HCT116 (cell line): ENCODE data around the gene CDON. TPM values are rescaled to one million over a fixed set of nuclear protein-coding genes. Genes with fewer than 3 reads are reported as not detected.

Experiments
- ATAC-seq: fragments of 200-7000 bp; cut with Tn5 transposase; 2 replicates; pipeline ENCODE4 v1.9.1; 2020; ENCODE audit warnings: mild to moderate bottlenecking, moderate library complexity
- BruUV-seq: library from RNA; stranded (reverse); fragments of 400-500 nt; replicated peaks from 2 replicates; lab custom pipeline; 2021; lab: Mats Ljungman, UMichigan
- CTCF ChIA-PET: fragments of 300-600 bp; sonication (Branson Sonifier 250); formaldehyde crosslinking; loops from one replicate; lab custom pipeline; 2021; ENCODE audit warnings: antibody characterized with exemption; lab: Charles Lee
- POLR2A ChIA-PET: fragments of 300-600, 350-600 bp; sonication (Branson Sonifier 250); formaldehyde crosslinking; loops from one replicate; lab custom pipeline; 2021; ENCODE audit warnings: antibody characterized with exemption; lab: Charles Lee
- RAD21 ChIA-PET, 2 experiments: fragments of 300-600 bp; sonication (Branson Sonifier 250); formaldehyde crosslinking; loops; one replicate each; lab custom pipeline; 2023; ENCODE audit warnings: low total read pairs in 2 of 2; ENCODE audit not compliant: uncharacterized antibody in 2 of 2, unreplicated experiment in 2 of 2, low non-redundant PET in 1 of 2; lab: Charles Lee
- DNase-seq: peaks from one replicate; pipeline ENCODE4 v3.0.0-alpha.2; 2010; ENCODE audit warnings: low read depth, low spot score
- H2AFZ ChIP-seq: fragments of 200-600 bp; shearing (Covaris generic), sonication (generic); 2 replicates; pipeline ENCODE4 v1.6.1; 2017; ENCODE audit warnings: low read depth, mixed run types, mixed read lengths, antibody characterized with exemption, low read length; ENCODE audit not compliant: poor library complexity, severe bottlenecking
- H3K27ac ChIP-seq: 2 replicates; pipeline ENCODE4 v1.5.1; 2012; ENCODE audit warnings: low read depth, low read length
- H3K27me3 ChIP-seq: fragments of 200-600 bp; sonication (generic); 2 replicates; pipeline ENCODE4 v1.6.1; 2016; ENCODE audit warnings: mixed run types, low read length, mixed read lengths; ENCODE audit not compliant: insufficient read depth
- H3K36me3 ChIP-seq, 2 experiments: fragments of 200-500 bp in 1 of 2; fragments of 200-600 bp in 1 of 2; sonication (Bioruptor generic) in 1 of 2; sonication (generic) in 1 of 2; 2 replicates each; pipeline versions ENCODE4 v1.5.1 to v1.6.1; 2014 to 2016; ENCODE audit warnings: low read length in 2 of 2, inconsistent platforms in 1 of 2, mixed read lengths in 1 of 2, mixed run types in 1 of 2; ENCODE audit not compliant: insufficient read depth in 2 of 2, control insufficient read depth in 1 of 2
- H3K4me1 ChIP-seq, 2 experiments: fragments of 200-600 bp in 1 of 2; sonication (generic) in 1 of 2; 2 replicates each; pipeline versions ENCODE4 v1.5.1 to v1.6.1; 2012 to 2017; ENCODE audit warnings: low read length in 2 of 2, inconsistent platforms in 1 of 2, mild to moderate bottlenecking in 1 of 2, mixed read lengths in 1 of 2, mixed run types in 1 of 2, moderate library complexity in 1 of 2; ENCODE audit not compliant: insufficient read depth in 2 of 2, control insufficient read depth in 1 of 2
- H3K4me2 ChIP-seq: fragments of 200-600 bp; sonication (generic); 2 replicates; pipeline ENCODE4 v1.6.1; 2017; ENCODE audit warnings: mixed run types, low read length, mixed read lengths
- H3K4me3 ChIP-seq, 2 experiments: fragments of 200-600 bp in 1 of 2; sonication (generic) in 1 of 2; replicated peaks in 1 of 2; 2 replicates each; pipeline ENCODE4 v1.5.1; 2011 to 2016; ENCODE audit warnings: low read length in 2 of 2, control low read depth in 1 of 2, low read depth in 1 of 2, mild to moderate bottlenecking in 1 of 2, mixed read lengths in 1 of 2, mixed run types in 1 of 2
- H3K79me2 ChIP-seq: fragments of 200-600 bp; sonication (generic); 2 replicates; pipeline ENCODE4 v1.6.1; 2017; ENCODE audit warnings: mild to moderate bottlenecking, mixed run types, low read length, moderate library complexity, mixed read lengths; ENCODE audit not compliant: insufficient read depth
- H3K9ac ChIP-seq: fragments of 200-600 bp; sonication (generic); 2 replicates; pipeline ENCODE4 v1.6.1; 2016; ENCODE audit warnings: low read length, mixed read lengths
- H3K9me2 ChIP-seq: fragments of 200-600 bp; sonication (generic), shearing (Covaris generic); 2 replicates; pipeline ENCODE4 v1.6.1; 2017; ENCODE audit warnings: mixed run types, mild to moderate bottlenecking, moderate library complexity; ENCODE audit not compliant: insufficient read depth
- H3K9me3 ChIP-seq, 2 experiments: fragments of 200-500 bp in 1 of 2; fragments of 200-600 bp in 1 of 2; sonication (Bioruptor generic) in 1 of 2; sonication (generic) in 1 of 2; 2 replicates each; pipeline ENCODE4 v1.6.1; 2014 to 2017; ENCODE audit warnings: low read length in 2 of 2, mixed read lengths in 2 of 2, inconsistent platforms in 1 of 2, low read depth in 1 of 2, mild to moderate bottlenecking in 1 of 2, mixed run types in 1 of 2, moderate library complexity in 1 of 2; ENCODE audit not compliant: control insufficient read depth in 1 of 2, insufficient read depth in 1 of 2
- H4K20me1 ChIP-seq: fragments of 200-600 bp; sonication (generic), shearing (Covaris generic); 2 replicates; pipeline ENCODE4 v1.6.1; 2017; ENCODE audit warnings: mixed run types, mild to moderate bottlenecking, moderate library complexity; ENCODE audit not compliant: insufficient read depth
- ATF3 ChIP-seq: IDR thresholded peaks from 2 replicates; pipeline ENCODE4 v1.6.1; 2012
- CEBPB ChIP-seq: IDR thresholded peaks from 2 replicates; pipeline ENCODE4 v1.6.1; 2012; ENCODE audit warnings: low read depth
- EGR1 ChIP-seq: IDR thresholded peaks from 2 replicates; pipeline ENCODE4 v1.6.1; 2012; ENCODE audit warnings: low read depth
- EZH2phosphoT487 ChIP-seq: fragments of 200-600 bp; IDR thresholded peaks from 2 replicates; pipeline ENCODE4 v1.6.1; 2018; ENCODE audit warnings: antibody characterized with exemption, borderline replicate concordance
- MAX ChIP-seq: IDR thresholded peaks from 2 replicates; pipeline ENCODE4 v1.6.1; 2012
- YY1 ChIP-seq: IDR thresholded peaks from 2 replicates; pipeline ENCODE4 v1.6.1; 2011; ENCODE audit warnings: low read length, low read depth, moderate library complexity, mild to moderate bottlenecking; ENCODE audit not compliant: insufficient replicate concordance; ENCODE audit errors: extremely low read depth
- ZFX ChIP-seq: fragments of 450-650 bp; IDR thresholded peaks from 2 replicates; pipeline ENCODE4 v1.6.1; 2017
- ZNF274 ChIP-seq: fragments of 200-500 bp; sonication (Bioruptor generic); IDR thresholded peaks from 2 replicates; pipeline ENCODE4 v1.6.1; 2014; ENCODE audit warnings: mild to moderate bottlenecking, low read depth, low read length, inconsistent platforms
- intact Hi-C: fragments of 100-400 bp; cut with micrococcal nuclease; formaldehyde crosslinking; loops from 2 replicates; pipeline ENCODE4 v1.10.0; 2022
- total RNA-seq: library from RNA; stranded (reverse); gene quantifications from one replicate; pipeline ENCODE4 v1.2.1, GENCODE V29; 2021; ENCODE audit not compliant: unreplicated experiment

The CDON gene
- total RNA-seq, 1 experiment from 2014 or later: 16.9 TPM

- Histone ChIP-seq H3K9me3 (no peaks in the 10 kb centered on the region), H3K4me3 (no peak overlapping the region)
- RAD21 ChIA-PET: no interaction called here
- TF ChIP-seq EGR1: no peak
- no peak for TF ChIP-seq ATF3
- no peak for TF ChIP-seq EZH2phosphoT487
- TF ChIP-seq MAX: no peak
- no peak for TF ChIP-seq YY1
- TF ChIP-seq CEBPB: no peak
- no peak for TF ChIP-seq ZNF274
- TF ChIP-seq ZFX: no peak
- TF ChIP-seq, all 23 proteins: peak for 0
- Histone ChIP-seq H3K27ac (no peak overlapping the region), H3K9ac (no peak overlapping the region), H3K36me3 (no peaks in the 10 kb centered on the region), H3K4me2 (no peak overlapping the region), H3K9me2 (no peaks in the 10 kb centered on the region), H3K27me3 (no peaks in the 10 kb centered on the region), H4K20me1 (no peaks in the 10 kb centered on the region), H3K79me2 (no peaks in the 10 kb centered on the region), H2AFZ (no peak overlapping the region), H3K4me1 (peaks cover 11 to 26% of the 10 kb centered on the region in 2 experiments)
- POLR2A ChIA-PET: no interaction called here
- CTCF ChIA-PET: no interaction called here
- DNase-seq (no peak), ATAC-seq (no peak)
- BruUV-seq: no TSS peak
- intact Hi-C loops: no loop called here
Observed at GRCh38 chr11:126109941-126110731, 47.5 kb upstream of the CDON start.
